Metanephros (tissue), 1 donor: ENCODE results near the gene CDKN2C. TPM values are rescaled to one million over a fixed set of nuclear protein-coding genes. Genes with fewer than 3 reads are reported as not detected.

Experiments
- total RNA-seq: library from RNA; depleted of rRNA; stranded (reverse); fragments of >200 nt; gene quantifications from one replicate; pipeline ENCODE4 v1.2.3, GENCODE V29; 2014

CDKN2C gene
- 12.4 TPM for total RNA-seq

GRCh38 chr1:50969611-50970508, at the start of gene CDKN2C:
Gene CDKN2C (plus strand): TSS chr1:50970245. CDS start chr1:50970369, 124 bp downstream.

DNA sequence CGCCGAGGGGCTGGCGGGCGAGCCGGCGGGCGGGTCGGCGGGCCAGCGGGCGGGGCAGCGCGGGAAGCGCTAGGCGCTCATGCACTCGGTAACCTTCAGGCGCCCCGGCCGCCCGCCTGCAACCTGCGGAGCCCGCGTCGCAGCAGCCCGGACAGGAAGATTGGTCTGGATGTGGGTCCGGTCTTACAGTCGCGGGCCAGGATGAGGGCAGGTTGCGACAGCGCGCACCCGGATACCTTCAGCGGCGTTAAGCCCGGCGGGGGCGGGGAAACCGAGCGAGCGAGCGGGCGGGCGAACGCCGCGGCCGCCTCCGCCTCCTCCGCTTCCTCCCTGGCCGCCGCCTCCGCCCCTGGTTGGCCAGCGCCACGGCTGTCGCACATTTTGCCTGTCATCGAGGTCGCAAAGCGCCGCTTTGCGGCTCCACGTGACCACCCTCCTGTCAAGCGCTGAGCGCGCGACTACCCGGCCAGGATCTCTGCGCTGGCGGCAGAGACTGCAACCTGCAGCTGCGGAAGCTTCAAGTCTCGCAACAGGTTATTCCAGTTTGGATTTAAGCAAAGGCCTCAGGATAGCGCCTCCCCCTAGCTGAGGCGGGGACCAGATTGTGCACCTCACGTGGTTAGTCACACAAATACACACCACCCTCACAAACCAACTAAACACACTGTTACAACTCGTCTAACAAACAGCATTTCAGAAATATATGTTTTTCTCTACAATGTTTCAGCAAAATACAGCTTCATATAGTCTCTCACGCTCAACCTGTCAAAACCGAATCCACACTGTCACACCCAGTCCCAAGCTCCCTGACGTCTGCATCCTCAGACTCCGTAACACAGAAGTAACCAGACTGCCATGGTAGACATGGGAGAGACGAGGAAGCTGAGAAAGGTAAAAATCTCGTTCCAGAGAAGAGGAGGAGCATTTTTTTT, 9.9 kb upstream of the CDKN2C start, which contains the start of gene FAF1:
Gene FAF1 (minus strand): TSS at position 355 of the 932 bp plus-strand sequence. CDS start 456 bp downstream, outside the sequence.

Other genes with a start within 250 kb of the CDKN2C start
- gene FAF1, start 10.0 kb upstream of the CDKN2C start, total RNA-seq, result 40.8 TPM
- not detected for gene C1orf185, start 132.0 kb downstream of the CDKN2C start, total RNA-seq